Measurements from ENCODE around the gene GOLM1. TPM values are rescaled to one million over a fixed set of nuclear protein-coding genes. Genes with fewer than 3 reads are reported as not detected.

GOLM1 gene
- total RNA-seq, 1 experiment from 2014 or later, result 73.4 TPM

GRCh38 chr9:86115886-86116285 lies 16.5 kb upstream of the GOLM1 start:
- in situ Hi-C loops (cut with HindIII; ENCODE audit: low pct_unique_long_range_greater_than_20kb, low sequenced_read_pairs), result no loop called here
- Histone ChIP-seq H3K27me3 (ENCODE audit: control insufficient read depth, insufficient read depth, low read length) (no peaks in the 10 kb centered on the region), H3K4me1 (ENCODE audit: control insufficient read depth, insufficient read depth, low read length) (no peaks in the 10 kb centered on the region), H3K27ac (ENCODE audit: low read length) (no peak overlapping the region), H3K4me3 (ENCODE audit: low read depth in 2 of 2, low read length in 2 of 2) (no peak overlapping the region), H3K36me3 (ENCODE audit: control insufficient read depth, insufficient read depth, low read length) (no peaks in the 10 kb centered on the region), H3K9me3 (ENCODE audit: control insufficient read depth, insufficient read depth, low read depth, low read length) (no peaks in the 10 kb centered on the region)
- TF ChIP-seq REST (IDR thresholded peaks at IDR 0.05; ENCODE audit: insufficient read depth in 1 of 2, low read depth in 2 of 2, low read length in 1 of 2) (no peak), POLR2AphosphoS5 (IDR thresholded peaks at IDR 0.05; ENCODE audit: low read depth, low read length) (no peak), CTCF (IDR thresholded peaks at IDR 0.05) (no peak)
- no peak for DNase-seq (ENCODE audit: low read depth, low spot score)
- POLR2A ChIA-PET, result no interaction called here
- BruUV-seq (replicated peaks), result no TSS peak
- ATAC-seq, result no peak
- intact Hi-C loops (cut with micrococcal nuclease; ENCODE audit: unreplicated experiment), result no loop called here
- CTCF ChIA-PET, result no interaction called here

- no TSS peak for BruUV-seq (replicated peaks)
- intact Hi-C loops (cut with micrococcal nuclease; ENCODE audit: unreplicated experiment), result no loop called here
- ATAC-seq (no peak), DNase-seq (ENCODE audit: low read depth, low spot score) (no peak)
- ChIA-PET CTCF (no interaction called here), POLR2A (no interaction called here)
- Histone ChIP-seq H3K36me3 (ENCODE audit: control insufficient read depth, insufficient read depth, low read length) (no peaks in the 10 kb centered on the region), H3K4me1 (ENCODE audit: control insufficient read depth, insufficient read depth, low read length) (no peaks in the 10 kb centered on the region), H3K27ac (ENCODE audit: low read length) (no peak overlapping the region), H3K9me3 (ENCODE audit: control insufficient read depth, insufficient read depth, low read depth, low read length) (no peaks in the 10 kb centered on the region), H3K27me3 (ENCODE audit: control insufficient read depth, insufficient read depth, low read length) (no peaks in the 10 kb centered on the region), H3K4me3 (ENCODE audit: low read depth in 2 of 2, low read length in 2 of 2) (no peak overlapping the region)
- in situ Hi-C loops (cut with HindIII; ENCODE audit: low pct_unique_long_range_greater_than_20kb, low sequenced_read_pairs), result no loop called here
- TF ChIP-seq CTCF (IDR thresholded peaks at IDR 0.05), result no peak
- TF ChIP-seq REST (IDR thresholded peaks at IDR 0.05; ENCODE audit: insufficient read depth in 1 of 2, low read depth in 2 of 2, low read length in 1 of 2), result no peak
- no peak for TF ChIP-seq TCF7L2 (IDR thresholded peaks at IDR 0.05; ENCODE audit: low read depth, low read length)
- no peak for TF ChIP-seq SIN3A (IDR thresholded peaks at IDR 0.05; ENCODE audit: borderline replicate concordance, insufficient read depth, low read depth, low read length)
- no peak for TF ChIP-seq POLR2AphosphoS5 (IDR thresholded peaks at IDR 0.05; ENCODE audit: low read depth, low read length)
Observed at GRCh38 chr9:86112057-86112456, 12.7 kb upstream of the GOLM1 start.
